HFF-Myc (cell line): ENCODE data around the gene GCC1.
A peak's percentile ranks its signal among the peaks of the same experiment; 100 is the strongest.
"Not testable (repeated sequence)": the region's sequence is repeated elsewhere in the genome, so short reads cannot be mapped to it uniquely, and the experiment has no call there.

Experiments used
- DNase-seq: peaks from one replicate; pipeline ENCODE4 v3.0.0-alpha.2; 2011; ENCODE audit warnings: low read depth; ENCODE audit errors: extremely low read depth
- H3K4me3 ChIP-seq: replicated peaks from 2 replicates; pipeline ENCODE4 v1.5.1; 2011; ENCODE audit warnings: low read depth, mild to moderate bottlenecking, control low read depth, low read length
- CTCF ChIP-seq: IDR thresholded peaks from 2 replicates; pipeline ENCODE4 v1.5.1; 2012; ENCODE audit warnings: mild to moderate bottlenecking, low read depth, low read length, control low read depth; ENCODE audit errors: missing control alignments

The GCC1 gene

GRCh38 chr7:127550247-127550646, 35.1 kb downstream of the GCC1 start:
- DNase-seq = no peak
- peak; percentile 28 for TF ChIP-seq CTCF
- no peak overlapping the region for H3K4me3 ChIP-seq

- no peak overlapping the region for H3K4me3 ChIP-seq
- TF ChIP-seq CTCF = no peak
- DNase-seq = no peak
Measured at GRCh38 chr7:127546313-127546712, 39.1 kb downstream of the GCC1 start.

GRCh38 chr7:127541548-127541947, 43.8 kb downstream of the GCC1 start:
- TF ChIP-seq CTCF = no peak
- DNase-seq = no peak
- no peak overlapping the region for H3K4me3 ChIP-seq

GRCh38 chr7:127540461-127540860, 44.9 kb downstream of the GCC1 start:
- not testable (repeated sequence) for H3K4me3 ChIP-seq, DNase-seq

- H3K4me3 ChIP-seq = no peak overlapping the region
- TF ChIP-seq CTCF = no peak
- DNase-seq = no peak
Measured at GRCh38 chr7:127539116-127539515, 46.3 kb downstream of the GCC1 start.

- TF ChIP-seq CTCF = no peak
- DNase-seq = no peak
- no peak overlapping the region for H3K4me3 ChIP-seq
Measured at GRCh38 chr7:127536741-127537140, 48.7 kb downstream of the GCC1 start.

GRCh38 chr7:127536394-127536691, 49.1 kb downstream of the GCC1 start:
- H3K4me3 ChIP-seq = no peak overlapping the region
- DNase-seq = no peak
- TF ChIP-seq CTCF = no peak
